Panc1 (cell line): Measurements from ENCODE around the gene C6orf118.

Experiments used
- POLR2AphosphoS5 ChIP-seq: IDR thresholded peaks from 2 replicates; pipeline ENCODE4 v1.6.1; 2012; ENCODE audit warnings: mild to moderate bottlenecking, low read depth, low read length, moderate library complexity
- REST ChIP-seq, 2 experiments: IDR thresholded peaks; 2 replicates each; pipeline ENCODE4 v1.6.1; 2011 to 2012; ENCODE audit warnings: low read depth in 2 of 2, control low read depth in 1 of 2, low read length in 1 of 2, mild to moderate bottlenecking in 1 of 2, moderate library complexity in 1 of 2; ENCODE audit not compliant: insufficient read depth in 1 of 2
- SIN3A ChIP-seq: IDR thresholded peaks from 2 replicates; pipeline ENCODE4 v1.6.1; 2012; ENCODE audit warnings: low read depth, mild to moderate bottlenecking, low read length, moderate library complexity, borderline replicate concordance; ENCODE audit not compliant: insufficient read depth
- TF ChIP-seq, protein P1 (sequence below): fragments of 450-650 bp; IDR thresholded peaks from 2 replicates; pipeline ENCODE4 v1.5.1; 2017; ENCODE audit warnings: mild to moderate bottlenecking

DNA sequence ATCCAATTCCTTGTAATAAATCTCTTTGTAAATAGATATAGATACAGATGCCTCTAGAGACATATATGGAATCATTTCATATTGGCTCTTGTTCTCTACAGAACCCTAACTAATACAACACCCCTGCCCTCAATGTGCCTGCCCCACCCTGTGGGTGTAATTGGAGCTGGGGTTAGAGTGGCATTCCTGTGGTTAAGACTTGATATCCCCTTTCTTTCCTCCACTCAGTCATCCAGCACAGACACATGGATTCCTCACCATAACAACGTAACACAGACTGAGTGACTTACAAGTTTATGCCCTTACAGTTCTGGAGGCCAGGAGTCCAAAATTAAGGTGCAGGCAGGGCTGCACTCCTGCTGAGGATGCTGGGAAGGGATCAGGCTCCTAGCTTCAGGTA is 42.8 kb downstream of the C6orf118 start:
- TF ChIP-seq, protein P1, sequence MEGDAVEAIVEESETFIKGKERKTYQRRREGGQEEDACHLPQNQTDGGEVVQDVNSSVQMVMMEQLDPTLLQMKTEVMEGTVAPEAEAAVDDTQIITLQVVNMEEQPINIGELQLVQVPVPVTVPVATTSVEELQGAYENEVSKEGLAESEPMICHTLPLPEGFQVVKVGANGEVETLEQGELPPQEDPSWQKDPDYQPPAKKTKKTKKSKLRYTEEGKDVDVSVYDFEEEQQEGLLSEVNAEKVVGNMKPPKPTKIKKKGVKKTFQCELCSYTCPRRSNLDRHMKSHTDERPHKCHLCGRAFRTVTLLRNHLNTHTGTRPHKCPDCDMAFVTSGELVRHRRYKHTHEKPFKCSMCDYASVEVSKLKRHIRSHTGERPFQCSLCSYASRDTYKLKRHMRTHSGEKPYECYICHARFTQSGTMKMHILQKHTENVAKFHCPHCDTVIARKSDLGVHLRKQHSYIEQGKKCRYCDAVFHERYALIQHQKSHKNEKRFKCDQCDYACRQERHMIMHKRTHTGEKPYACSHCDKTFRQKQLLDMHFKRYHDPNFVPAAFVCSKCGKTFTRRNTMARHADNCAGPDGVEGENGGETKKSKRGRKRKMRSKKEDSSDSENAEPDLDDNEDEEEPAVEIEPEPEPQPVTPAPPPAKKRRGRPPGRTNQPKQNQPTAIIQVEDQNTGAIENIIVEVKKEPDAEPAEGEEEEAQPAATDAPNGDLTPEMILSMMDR = no peak
- TF ChIP-seq POLR2AphosphoS5 = no peak
- TF ChIP-seq REST (IDR thresholded peaks at IDR 0.05; ENCODE audit: insufficient read depth in 1 of 2, low read depth in 2 of 2, low read length in 1 of 2) = no peak
- no peak for TF ChIP-seq SIN3A
